BJ (cell line): Measurements from ENCODE around the gene EEF1A2. TPM values are rescaled to one million over a fixed set of nuclear protein-coding genes. Genes with fewer than 3 reads are reported as not detected.

Experiments
- CTCF ChIA-PET: fragments of 350-600 bp; formaldehyde crosslinking; extraction: SDS; loops from one replicate; lab custom pipeline; 2021; ENCODE audit warnings: antibody characterized with exemption, inconsistent platforms; lab: Yijun Ruan, JAX
- POLR2A ChIA-PET: fragments of 300-600 bp; sonication (Branson Sonifier 250); formaldehyde crosslinking; extraction: SDS; loops from one replicate; lab custom pipeline; 2021; ENCODE audit warnings: antibody characterized with exemption; lab: Charles Lee
- DNase-seq: peaks from one replicate; pipeline ENCODE4 v3.0.0-alpha.2; 2011; ENCODE audit warnings: low read depth
- H3K27me3 ChIP-seq: 2 replicates; pipeline ENCODE4 v1.6.0; 2011; ENCODE audit warnings: low read length; ENCODE audit not compliant: control insufficient read depth, insufficient read depth
- H3K36me3 ChIP-seq: 2 replicates; pipeline ENCODE4 v1.5.1; 2011; ENCODE audit warnings: low read length; ENCODE audit not compliant: control insufficient read depth, insufficient read depth
- H3K4me3 ChIP-seq: 2 replicates; pipeline ENCODE4 v1.5.1; 2011; ENCODE audit warnings: low read depth, mild to moderate bottlenecking, control low read depth, low read length
- CTCF ChIP-seq: IDR thresholded peaks from 2 replicates; pipeline ENCODE4 v1.5.1; 2011; ENCODE audit warnings: low read depth, mild to moderate bottlenecking, control low read depth, inconsistent platforms, low read length, moderate library complexity; ENCODE audit not compliant: insufficient read depth
- polyA plus RNA-seq: library from polyadenylated mRNA; depleted of rRNA; stranded (reverse); fragments of >200 nt; gene quantifications from 2 replicates; pipeline ENCODE4 v1.2.3, GENCODE V29; 2011

Gene EEF1A2
- polyA plus RNA-seq, 1 experiment: 9.4 TPM

DNA sequence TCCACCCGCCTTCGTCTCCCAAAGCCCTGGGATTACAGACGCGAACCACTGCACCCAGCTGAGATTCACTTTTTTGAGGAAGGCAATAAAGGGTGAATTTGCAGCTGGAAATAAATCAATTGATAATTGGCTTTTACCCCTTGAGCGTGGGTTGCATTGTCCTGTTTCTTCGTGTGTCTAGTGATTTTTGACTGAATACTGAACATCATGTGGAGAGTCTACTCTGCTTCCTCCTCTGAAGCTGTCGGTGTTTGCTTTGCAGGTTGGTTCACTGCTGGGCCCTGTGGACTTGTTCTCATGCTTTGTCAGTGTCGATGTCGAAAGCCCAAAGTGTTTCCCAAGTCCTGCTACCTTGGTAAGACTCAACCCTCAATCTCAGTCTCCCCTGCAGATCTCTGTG is 5.8 kb upstream of the EEF1A2 start:
- no peaks in the 10 kb centered on the region for H3K36me3 ChIP-seq
- H3K4me3 ChIP-seq: no peak overlapping the region
- no peak for TF ChIP-seq CTCF
- no peak for DNase-seq
- ChIA-PET POLR2A (no interaction called here), CTCF (interaction anchor here (2.9 kb wide), 1 partner anchor 8 kb away, joined by 19 read pairs; no protein-coding TSS in a partner anchor)
- peaks cover 7% of the 10 kb centered on the region for H3K27me3 ChIP-seq

DNA sequence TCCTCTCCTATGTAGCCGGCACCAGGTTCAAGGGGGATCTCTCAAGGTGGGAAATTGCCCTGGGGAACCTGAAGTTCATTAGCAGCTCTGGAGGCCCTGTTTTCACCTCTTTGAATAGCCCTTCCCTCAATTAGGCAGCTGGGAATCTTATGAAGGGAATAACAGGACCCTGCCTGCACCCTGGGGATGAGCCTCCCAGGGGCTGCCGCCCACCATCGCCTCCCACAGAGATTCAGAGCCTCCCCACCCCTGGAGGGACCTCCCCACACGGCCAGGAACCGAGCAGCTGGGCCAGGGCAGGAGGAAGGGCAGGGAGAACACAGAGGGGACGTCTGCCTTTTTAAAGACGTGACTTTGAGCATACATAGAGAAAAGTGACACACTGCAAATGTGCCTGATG is 4.6 kb upstream of the EEF1A2 start:
- POLR2A ChIA-PET: no interaction called here
- H3K4me3 ChIP-seq: no peak overlapping the region
- no peak for TF ChIP-seq CTCF
- CTCF ChIA-PET: interaction anchor here (1.8 kb wide), 1 partner anchor 17 kb away, joined by 4 read pairs; the partner anchor contains the start of gene PPDPF
- no peaks in the 10 kb centered on the region for H3K36me3 ChIP-seq
- H3K27me3 ChIP-seq: peaks cover 10% of the 10 kb centered on the region
- DNase-seq: no peak

GRCh38 chr20:63502671-63503172 is 3.8 kb upstream of the EEF1A2 start:
- Histone ChIP-seq H3K4me3 (no peak overlapping the region), H3K27me3 (peaks cover 10% of the 10 kb centered on the region), H3K36me3 (no peaks in the 10 kb centered on the region)
- POLR2A ChIA-PET: no interaction called here
- CTCF ChIA-PET: interaction anchor here (1.8 kb wide), 1 partner anchor 18 kb away, joined by 4 read pairs; the partner anchor contains the start of gene PPDPF
- no peak for DNase-seq
- no peak for TF ChIP-seq CTCF

GRCh38 chr20:63501818-63502670 is 3.2 kb upstream of the EEF1A2 start:
- no peaks in the 10 kb centered on the region for H3K36me3 ChIP-seq

More at GRCh38 chr20:63501818-63502670, 3.2 kb upstream of the EEF1A2 start:
- no peak for TF ChIP-seq CTCF
- no peak overlapping the region for H3K4me3 ChIP-seq
- ChIA-PET CTCF (interaction anchor here (1.8 kb wide), 1 partner anchor 19 kb away, joined by 4 read pairs; the partner anchor contains the start of gene PPDPF), POLR2A (no interaction called here)
- H3K27me3 ChIP-seq: peaks cover 10% of the 10 kb centered on the region
- no peak for DNase-seq
